Hematopoietic multipotent progenitor cell treated with erythropoietin and hydrocortisone succinate and interleukin-3 and kit ligand, for 17 days (in vitro differentiated cells): ENCODE results near the gene FTO.

ENCODE experiments used
- DNase-seq: peaks from one replicate; pipeline ENCODE4 v3.0.0-alpha.2; 2015; ENCODE audit warnings: low spot score

The FTO gene

DNA sequence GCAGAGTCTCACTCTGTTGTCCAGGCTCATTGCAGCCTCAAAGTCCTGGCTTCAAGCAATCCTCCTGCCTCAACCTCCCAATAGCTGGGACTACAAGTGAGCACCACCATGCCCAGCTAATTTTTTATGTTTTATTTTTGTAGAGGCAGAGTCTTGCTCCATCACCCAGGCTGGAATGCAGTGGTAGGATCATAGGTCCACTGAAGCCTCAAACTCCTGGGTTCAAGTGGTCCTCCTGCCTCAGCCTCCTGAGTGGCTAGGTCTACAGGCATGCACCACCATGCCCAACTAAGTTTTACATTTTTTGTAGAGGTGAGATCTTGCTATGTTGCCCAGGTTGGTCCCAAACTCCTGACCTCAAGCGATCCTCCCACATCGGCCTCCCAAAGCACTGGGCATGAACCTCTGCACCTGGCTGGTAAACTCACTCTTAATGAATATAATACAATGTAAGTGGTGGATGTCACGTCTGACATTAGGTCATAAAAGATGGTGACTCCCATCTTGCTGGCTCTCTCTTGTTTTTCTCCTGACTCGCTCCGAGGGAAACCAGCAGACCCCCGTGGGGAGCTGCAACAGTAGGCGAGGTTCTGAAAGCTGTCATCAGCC lies 456.4 kb downstream of the FTO start:
- no peak for DNase-seq

DNA sequence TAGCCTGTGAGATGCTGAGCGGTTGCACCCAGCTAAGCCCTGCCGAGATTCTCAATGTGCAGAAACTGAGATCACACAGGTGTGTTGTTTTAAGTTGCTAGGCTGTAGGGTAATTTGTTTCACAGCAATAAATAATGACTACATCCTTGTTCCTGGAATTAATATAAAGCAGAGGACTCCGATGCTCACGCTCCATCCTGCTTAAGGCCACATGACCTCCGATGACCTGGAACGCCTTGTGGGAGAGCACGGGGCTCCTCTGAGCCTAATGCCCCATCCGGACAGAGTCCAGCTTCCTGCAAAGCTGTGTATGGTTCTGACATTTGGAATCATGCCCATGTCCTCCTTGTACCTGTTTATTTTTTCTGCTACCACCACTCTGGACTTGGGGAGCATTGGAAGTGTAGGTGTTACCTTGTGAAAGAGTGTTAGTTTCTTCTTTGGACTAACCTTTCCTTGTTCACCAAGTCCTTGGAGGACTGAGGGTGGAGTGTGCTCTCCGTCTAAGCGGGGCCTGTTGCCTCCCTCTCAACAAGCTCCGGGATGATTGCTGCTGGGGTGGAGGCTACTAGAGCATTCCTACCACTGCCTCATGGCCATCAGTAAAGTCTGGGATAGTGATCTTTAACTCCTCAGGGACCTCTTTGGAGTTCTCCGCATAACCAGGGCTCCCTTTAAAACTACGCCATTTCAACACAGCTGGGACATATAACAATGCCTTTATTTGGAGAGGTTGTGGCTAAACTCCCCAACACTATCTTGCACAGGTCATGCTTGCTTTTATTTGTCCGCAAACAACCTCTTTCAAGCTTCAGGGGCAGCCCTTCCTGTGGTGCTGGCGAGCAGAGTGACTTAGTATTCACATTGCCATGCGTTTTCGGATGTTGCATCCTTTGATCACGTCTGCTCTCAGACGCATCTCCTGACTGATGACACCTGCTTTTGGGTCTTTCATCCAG lies 457.3 kb downstream of the FTO start:
- DNase-seq: no peak

DNA sequence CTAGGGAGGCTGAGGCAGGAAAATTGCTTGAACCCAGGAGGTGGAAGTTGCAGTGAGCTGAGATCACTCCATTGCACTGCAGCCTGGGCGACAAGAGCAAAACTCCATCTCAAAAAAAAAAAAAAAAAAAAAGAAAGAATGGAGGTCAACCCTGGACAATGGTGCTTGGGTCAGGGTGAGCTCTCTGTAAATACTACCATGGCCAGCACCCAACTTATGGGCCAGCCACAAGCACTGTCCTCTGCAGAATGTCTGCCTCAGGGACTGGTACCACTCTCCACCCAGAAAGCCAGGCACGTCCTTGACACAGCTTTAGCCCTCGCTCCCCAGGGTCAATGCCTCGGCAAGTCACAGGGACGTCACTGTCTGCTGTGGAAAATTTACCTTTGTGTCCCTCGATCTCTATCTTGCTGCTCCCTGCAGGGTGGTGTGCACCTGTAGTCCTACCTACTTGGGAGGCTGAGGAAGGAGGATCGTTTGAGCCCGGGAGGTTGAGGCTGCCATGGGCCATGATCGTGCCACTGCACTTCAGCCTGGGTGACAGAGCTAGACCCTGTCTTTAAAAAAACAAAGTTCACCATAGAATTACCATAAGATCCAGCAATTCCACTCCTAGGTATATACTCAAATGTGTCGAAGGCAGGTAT lies 459.4 kb downstream of the FTO start:
- no peak for DNase-seq

DNA sequence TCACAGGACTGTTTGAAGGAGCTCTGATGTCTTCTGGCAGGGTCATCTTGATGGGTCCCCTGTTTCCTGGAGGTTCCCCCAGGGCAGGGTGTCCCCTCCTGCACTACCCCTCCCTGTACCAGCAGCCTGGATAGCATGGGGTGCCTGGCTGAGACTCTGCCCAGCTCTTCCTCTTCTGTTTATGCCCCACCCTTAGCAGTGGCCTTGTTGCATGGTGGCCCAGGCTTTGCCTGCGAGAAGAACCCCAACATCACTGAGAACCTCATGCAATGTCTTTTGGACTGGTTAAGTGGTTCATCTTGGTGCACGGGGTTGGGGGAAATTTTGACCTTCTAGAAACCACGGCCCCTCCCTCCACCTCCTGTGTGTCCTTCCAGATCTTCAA lies 460.8 kb downstream of the FTO start:
- DNase-seq: no peak

DNA sequence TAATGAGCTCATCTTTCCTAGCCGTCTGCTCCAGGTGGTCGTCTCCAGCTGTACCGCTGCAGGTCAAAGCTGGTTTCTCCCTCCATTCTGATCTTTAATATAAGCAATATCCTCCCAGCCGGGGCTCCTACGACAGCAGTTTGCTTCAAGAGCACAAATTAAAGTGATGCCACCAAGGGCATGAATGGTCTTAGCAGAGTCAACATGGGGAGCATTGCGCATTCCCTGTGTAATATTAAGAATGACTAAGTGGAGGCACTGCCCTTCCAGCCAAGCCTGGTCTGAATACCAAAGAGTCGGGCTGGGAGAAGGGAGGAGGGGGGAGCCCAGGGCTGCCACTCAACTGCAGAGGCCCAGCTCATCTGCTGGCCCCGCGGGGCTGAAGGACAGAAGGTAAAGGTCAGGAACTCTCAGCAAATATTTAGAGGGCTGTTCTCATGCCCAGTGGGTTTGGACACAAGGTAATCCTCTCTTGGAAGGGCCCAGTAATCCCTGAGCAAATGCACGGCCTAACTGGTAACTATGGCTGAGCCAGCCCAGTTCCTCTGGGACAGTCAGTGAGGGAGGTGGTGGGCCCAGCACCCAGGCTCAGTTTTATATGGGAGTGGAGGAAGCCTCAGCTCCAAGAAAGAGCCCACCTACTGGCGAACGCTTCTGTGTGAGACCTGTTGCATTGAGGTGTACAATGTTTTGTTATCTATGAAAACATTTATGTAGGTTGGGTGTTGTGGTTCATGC lies 461.4 kb downstream of the FTO start:
- DNase-seq: no peak

DNA sequence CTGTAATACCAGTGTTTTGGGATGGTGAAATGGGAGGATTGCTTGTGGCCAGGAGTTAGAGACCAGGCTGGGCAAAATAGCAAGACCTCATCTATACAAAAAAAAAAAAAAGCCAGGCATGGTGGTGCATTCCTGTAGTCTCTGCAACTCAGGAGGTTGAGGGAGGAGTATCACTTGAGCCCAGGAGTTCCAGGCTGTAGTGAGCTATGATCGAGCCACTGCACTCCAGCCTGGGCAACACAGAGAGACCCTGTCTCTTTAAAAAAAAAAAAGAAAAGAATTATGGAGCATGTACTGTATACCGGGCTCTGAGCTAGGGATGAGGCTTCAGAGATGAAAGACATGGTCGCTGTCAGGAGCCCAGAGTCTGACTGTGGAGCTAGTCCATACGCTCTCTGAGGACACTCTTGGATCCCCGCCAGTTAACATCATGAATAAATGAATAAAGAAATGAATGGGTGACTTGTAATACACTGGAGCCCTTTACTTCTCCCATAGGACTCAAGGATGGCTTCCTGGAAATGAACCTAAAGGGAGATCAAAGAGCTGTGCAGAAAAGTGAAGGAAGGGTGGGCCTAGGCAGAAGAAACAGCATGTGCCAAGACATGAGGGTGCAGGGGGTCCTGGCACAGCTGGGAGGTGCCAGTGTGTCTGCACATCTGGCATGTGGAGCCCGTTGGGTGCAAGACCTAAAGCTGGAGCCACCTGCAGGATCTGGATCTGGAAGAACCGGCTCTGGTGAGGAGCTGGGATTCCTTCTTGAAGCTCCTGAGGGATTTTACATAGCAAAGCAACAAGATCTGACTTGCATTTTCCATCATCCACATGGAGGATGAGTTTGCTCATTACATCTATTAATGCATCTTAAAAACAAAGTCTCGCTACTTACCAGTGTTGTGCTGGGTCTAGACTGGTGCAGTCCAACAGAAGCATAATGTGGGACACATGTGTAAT lies 462.2 kb downstream of the FTO start:
- DNase-seq: no peak

- DNase-seq: no peak
Observed at GRCh38 chr16:54169112-54169511, 465.2 kb downstream of the FTO start.

- DNase-seq: no peak
Observed at GRCh38 chr16:54171626-54172537, 467.9 kb downstream of the FTO start.

- DNase-seq: no peak
Observed at GRCh38 chr16:54173490-54173889, 469.5 kb downstream of the FTO start.

DNA sequence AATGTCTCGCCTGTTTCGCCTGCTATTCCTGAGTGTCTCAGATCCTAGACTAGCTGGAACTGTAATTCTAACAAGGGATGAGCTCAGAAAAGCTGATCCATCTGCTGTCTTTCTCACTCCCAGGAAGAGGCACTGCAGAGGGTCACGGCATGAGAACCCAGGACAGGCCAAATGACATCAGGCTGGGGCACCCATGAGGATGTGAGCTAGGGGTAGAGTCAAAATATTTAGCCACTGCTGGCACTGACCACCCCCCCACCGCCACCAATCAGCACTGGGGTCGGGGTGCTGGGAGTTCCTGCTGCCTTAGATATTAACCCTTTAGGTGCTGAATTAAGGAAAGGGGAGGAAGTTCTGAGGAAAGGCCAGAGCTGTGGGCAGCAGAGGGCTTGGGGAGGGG lies 470.2 kb downstream of the FTO start:
- no peak for DNase-seq

- DNase-seq: no peak
Observed at GRCh38 chr16:54174750-54175149, 470.8 kb downstream of the FTO start.

GRCh38 chr16:54175169-54175551 lies 471.2 kb downstream of the FTO start:
- no peak for DNase-seq

GRCh38 chr16:54175552-54176375 lies 471.8 kb downstream of the FTO start:
- DNase-seq: no peak

GRCh38 chr16:54176376-54176901 lies 472.5 kb downstream of the FTO start:
- no peak for DNase-seq

DNA sequence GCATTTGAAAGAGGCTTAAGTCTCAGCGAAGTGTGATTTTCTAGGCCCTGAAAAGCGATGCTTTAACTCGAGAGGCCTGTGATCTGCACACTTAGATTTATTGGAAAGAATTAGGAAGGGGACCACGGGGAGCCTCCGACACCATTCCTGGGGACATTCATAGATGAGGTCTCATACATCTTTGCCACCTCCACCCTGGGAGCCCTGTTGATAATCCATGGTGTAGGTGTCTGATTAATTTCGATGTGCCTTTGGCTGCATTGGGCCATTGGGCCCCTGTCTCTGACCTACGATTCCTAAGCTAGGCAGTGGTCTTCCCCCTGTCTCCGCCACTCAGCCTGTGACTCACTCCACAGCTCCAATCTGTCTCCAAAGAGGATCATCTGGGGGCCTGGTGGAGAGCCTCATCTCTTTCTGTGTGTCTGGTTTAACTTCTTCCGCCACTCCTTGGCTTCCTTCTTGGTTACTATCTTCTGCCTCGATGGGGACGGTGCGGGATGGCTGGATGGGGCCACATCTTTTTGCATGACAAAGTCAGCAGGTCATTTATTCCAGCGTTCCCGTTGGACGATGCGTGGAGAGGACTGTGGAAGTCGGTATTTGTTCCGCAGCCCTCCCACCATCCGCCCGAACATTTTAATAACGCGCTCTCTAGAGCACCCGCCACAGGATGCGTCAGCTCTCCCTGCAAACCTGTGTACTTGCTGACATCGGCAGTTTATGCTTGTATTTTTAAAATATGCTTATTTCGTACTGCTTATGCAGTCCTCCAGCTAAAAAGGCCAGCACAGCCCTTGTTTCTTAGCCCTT lies 473.3 kb downstream of the FTO start:
- DNase-seq: no peak

DNA sequence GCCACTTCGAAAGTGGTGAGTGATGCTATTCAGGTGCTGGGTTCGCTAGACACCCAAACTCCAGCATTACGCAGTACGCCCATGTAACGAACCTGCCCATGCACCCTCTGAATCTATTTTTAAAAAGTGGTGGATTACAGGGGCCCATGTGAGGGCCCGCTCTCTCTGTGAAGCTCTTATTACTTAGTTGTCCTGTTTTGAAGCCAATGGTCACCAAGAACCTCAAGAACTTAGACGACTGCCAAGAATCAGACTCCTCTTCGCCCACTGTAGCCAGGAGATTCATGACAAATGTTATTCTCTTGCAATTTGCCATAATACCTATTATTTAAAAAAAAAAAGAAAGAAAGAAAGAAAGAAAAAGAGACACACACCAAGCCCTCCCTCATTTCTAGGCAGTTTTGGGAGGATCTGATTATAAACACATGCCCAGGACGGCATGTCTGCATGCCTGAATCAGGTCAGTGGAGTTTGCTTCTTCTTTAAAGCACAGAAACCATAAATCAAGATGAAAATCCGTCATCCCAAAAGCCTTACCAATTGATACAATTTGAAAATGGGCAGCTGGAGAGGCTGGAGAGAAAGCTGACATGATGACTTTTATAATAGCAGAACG lies 474.0 kb downstream of the FTO start:
- DNase-seq: no peak

DNA sequence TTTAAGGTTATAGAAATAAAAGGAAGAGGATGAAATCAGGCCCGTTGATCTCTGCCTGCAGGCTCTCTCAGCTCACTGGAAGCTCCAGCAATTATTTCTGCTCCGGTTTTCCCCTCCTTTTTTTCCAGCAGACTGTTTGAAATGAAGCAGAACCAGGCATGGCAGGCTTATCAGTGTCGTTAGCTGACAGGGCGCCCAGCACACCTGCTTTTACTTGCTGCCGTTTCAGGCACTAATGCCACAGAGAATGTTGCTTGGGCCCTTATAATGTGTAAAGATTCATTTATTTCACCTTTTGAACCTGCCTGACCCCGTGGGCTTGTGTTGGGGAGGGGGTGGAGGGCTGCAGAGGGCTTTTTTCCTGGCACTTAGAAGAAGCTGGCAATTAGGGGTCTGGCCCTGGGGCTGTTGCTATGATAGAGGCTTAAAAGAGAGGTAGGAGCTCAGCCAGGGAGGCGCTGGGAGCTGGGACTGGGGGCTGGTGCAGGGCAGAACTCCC lies 474.6 kb downstream of the FTO start:
- no peak for DNase-seq
